Measurements from ENCODE around the gene C3orf38. TPM values are rescaled to one million over a fixed set of nuclear protein-coding genes. Genes with fewer than 3 reads are reported as not detected.
"Not testable (repeated sequence)": the region's sequence is repeated elsewhere in the genome, so short reads cannot be mapped to it uniquely, and the experiment has no call there.

The C3orf38 gene
- 10 to 100 TPM; 32.6 to 36.5 TPM for total RNA-seq

DNA sequence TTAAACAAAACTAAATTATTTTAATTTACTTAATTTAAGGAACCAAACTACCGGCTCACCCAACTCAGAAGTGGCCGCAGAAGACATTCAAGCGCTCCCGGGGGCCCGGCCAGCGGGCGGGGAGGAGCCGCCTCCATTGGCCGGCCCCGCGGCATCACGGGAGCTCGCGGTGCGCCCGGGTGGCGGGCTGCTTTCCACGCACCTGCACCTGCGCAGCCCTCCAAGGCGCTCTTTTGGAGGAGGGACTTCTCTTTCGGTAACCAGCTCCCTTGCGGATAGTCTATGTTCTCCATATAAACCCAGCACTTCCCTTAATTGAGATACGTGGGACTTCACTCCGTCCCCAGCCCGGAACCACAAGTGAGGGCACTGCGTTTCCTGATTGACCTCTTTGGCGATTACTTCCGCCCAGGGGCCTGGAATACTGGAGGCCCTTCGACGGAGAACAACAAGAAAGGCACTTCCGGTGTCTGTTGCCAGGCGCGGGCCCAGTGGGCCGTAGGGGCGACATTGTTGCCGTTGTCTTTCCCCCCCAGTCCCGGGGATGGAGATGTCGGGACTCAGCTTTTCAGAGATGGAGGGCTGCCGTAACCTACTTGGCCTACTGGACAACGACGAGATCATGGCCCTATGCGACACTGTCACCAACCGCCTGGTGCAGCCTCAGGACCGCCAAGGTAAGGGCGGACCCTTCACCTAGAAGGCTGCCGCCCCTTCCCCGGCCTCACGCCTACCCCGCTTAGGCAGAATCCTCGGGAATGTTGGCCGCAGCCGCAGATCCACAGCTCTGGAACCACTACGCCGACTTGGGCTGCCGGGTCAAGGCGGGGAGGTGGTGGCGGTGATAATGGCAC is at the start of gene C3orf38:
TSS of gene C3orf38 (plus strand) at position 451 of the 854 bp plus-strand sequence. CDS start at position 545, 94 bp downstream.
- no peaks in the 10 kb centered on the region for H3K9me3 Mint-ChIP-seq
- H3K4me3 Mint-ChIP-seq = peak within 1 kb of the TSS; percentile 96
- H3K27me3 Mint-ChIP-seq = no peaks in the 10 kb centered on the region
- peak; percentile 86 for DNase-seq
- ChIA-PET POLR2A (interaction anchor here (0.6 to 4.6 kb wide), 23 partner anchors 10 to 378 kb away, joined by 3 to 130 read pairs (median 4); partner anchors contain the start of genes CGGBP1 and ZNF654), CTCF (interaction anchor here (0.8 to 3.6 kb wide), 10 partner anchors 16 to 148 kb away, joined by 3 to 12 read pairs (median 5); partner anchors contain the start of genes CGGBP1 and ZNF654)
- H3K36me3 Mint-ChIP-seq (ENCODE audit: low read depth) = peaks cover 28% of the 10 kb centered on the region
- H3K27ac Mint-ChIP-seq = peak within 1 kb of the TSS; percentile 97
- H3K4me1 Mint-ChIP-seq = peaks cover 44% of the 10 kb centered on the region

DNA sequence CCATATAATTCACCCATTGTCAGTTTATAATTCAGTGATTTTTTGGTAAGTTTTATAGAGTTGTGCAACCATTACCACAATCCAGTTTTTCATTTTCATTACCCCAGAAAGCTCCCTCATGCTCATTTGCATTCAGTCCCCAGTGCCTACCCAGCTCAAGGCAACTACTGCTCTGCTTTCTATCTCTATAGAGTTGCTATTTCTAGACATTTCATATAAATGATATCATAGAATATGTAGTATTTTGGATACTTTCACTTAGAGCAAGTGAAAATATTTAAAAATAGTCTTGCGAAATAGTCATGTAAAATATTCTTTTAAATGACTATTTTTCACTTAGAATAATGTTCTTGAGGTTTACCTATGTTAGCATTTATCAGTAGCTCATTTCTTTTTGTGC is 48.6 kb upstream of the C3orf38 start:
- peaks cover 14% of the 10 kb centered on the region for H3K4me1 Mint-ChIP-seq
- peaks cover 20% of the 10 kb centered on the region for H3K9me3 Mint-ChIP-seq
- CTCF ChIA-PET = interaction anchor here (2.1 kb wide), 1 partner anchor 12 kb away, joined by 9 read pairs; no protein-coding TSS in a partner anchor
- peaks cover 52% of the 10 kb centered on the region for H3K36me3 Mint-ChIP-seq (ENCODE audit: low read depth)
- H3K4me3 Mint-ChIP-seq = no peak overlapping the region
- no peaks in the 10 kb centered on the region for H3K27me3 Mint-ChIP-seq
- no peak for DNase-seq
- H3K27ac Mint-ChIP-seq = no peak overlapping the region
- POLR2A ChIA-PET = interaction anchor here (0.6 to 1.4 kb wide), 2 partner anchors 11 to 49 kb away, joined by 3 to 5 read pairs; no protein-coding TSS in a partner anchor

DNA sequence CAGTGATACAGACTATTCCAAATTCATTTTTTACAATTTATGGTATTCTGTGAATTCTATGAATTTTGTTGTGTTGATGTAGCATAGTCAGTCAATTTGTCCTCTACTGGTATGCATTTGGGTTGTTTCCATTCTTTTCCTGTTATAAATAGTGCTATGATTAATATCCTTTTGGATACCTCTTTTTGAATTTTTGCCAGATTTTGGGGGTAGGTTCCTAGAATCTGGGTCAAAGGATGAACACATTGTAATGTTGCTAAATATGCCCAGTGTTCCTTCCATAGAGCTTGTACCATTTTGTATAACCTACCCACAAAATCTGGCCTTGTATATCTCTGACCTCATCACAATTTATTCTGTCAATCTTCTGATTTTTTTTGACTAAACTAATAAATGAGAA is 44.4 kb upstream of the C3orf38 start:
- Mint-ChIP-seq H3K4me3 (no peak overlapping the region), H3K9me3 (peaks cover 3% of the 10 kb centered on the region), H3K36me3 (ENCODE audit: low read depth) (peaks cover 27% of the 10 kb centered on the region), H3K4me1 (peaks cover 12% of the 10 kb centered on the region), H3K27me3 (no peaks in the 10 kb centered on the region), H3K27ac (no peak overlapping the region)
- ChIA-PET CTCF (interaction anchor here (1.0 kb wide), 1 partner anchor 8 kb away, joined by 3 read pairs; no protein-coding TSS in a partner anchor), POLR2A (interaction anchor here (1.1 to 1.3 kb wide), 2 partner anchors 10 to 47 kb away, joined by 3 read pairs; partner anchors contain the start of gene CGGBP1)
- no peak for DNase-seq

DNA sequence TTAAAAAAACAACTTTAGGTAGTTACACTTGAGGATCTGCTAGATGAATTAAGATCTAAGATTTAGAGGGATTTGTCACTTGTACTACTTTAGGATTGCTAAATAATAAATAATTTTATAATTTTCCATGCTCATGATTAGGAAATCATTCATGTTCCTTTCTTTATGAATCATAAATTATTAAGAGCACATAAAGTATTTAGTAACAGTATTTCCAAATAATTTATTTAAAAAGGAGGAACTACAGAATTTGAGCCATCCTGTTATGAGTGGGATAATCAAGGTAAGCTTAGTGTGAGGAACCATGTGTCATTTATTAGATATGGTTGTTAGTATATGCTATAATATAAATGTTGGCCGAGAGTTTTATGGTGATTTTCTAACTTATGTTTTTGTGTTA is 37.5 kb upstream of the C3orf38 start:
- no peak overlapping the region for H3K4me3 Mint-ChIP-seq
- POLR2A ChIA-PET = interaction anchor here (2.0 kb wide), 1 partner anchor 54 kb away, joined by 4 read pairs; the partner anchor contains the start of genes CGGBP1 and ZNF654
- no peak for DNase-seq
- H3K4me1 Mint-ChIP-seq = peaks cover 19% of the 10 kb centered on the region
- H3K36me3 Mint-ChIP-seq (ENCODE audit: low read depth) = peaks cover 26% of the 10 kb centered on the region
- H3K27me3 Mint-ChIP-seq = no peaks in the 10 kb centered on the region
- H3K27ac Mint-ChIP-seq = no peak overlapping the region
- CTCF ChIA-PET = interaction anchor here (0.8 to 2.7 kb wide), 5 partner anchors 11 to 341 kb away, joined by 4 to 17 read pairs (median 6); no protein-coding TSS in a partner anchor
- H3K9me3 Mint-ChIP-seq = no peaks in the 10 kb centered on the region

DNA sequence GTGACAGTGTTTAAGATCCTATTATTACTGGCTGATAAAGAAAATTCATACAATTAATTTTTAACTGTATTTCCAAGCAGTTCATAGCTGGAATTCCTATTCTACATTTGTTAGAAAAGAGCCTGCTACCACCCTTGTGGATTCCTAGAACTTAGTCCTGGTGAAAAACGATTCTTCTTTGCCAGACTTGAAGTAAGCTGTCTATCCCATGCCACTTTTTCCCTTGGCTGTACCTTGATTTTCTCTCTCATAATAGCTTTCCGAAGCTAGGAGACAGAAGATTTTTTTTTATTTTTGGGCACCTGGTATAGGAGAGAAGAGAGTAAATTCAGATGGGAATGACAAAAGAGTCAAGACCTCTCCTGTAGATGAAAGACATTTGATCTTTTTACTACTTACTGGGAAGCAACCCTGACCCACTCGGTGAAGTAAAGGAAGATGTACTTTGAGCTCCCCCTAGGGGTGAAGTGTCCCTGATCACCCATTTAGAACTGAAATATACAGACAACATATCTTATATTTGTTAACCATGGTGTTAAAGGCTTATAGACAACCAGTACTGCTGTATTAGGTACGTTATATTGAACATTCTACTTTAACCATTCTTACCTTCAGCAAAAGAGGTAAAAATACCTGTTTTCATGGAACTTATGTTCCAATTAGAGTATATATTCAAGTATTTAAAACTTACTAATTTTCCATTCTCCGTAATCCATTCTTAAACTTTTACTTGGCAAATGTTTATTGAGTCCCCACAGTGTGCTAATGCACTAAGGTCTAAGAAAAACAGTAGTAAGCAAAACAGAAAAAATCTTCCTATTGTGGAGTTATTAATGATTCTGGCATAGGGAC is 36.2 kb upstream of the C3orf38 start:
- no peak overlapping the region for H3K4me3 Mint-ChIP-seq
- peaks cover 5% of the 10 kb centered on the region for H3K9me3 Mint-ChIP-seq
- peaks cover 29% of the 10 kb centered on the region for H3K4me1 Mint-ChIP-seq
- ChIA-PET POLR2A (interaction anchor here (0.8 to 2.0 kb wide), 4 partner anchors 16 to 55 kb away, joined by 3 to 4 read pairs (median 4); partner anchors contain the start of genes C3orf38, CGGBP1 and ZNF654), CTCF (interaction anchor here (0.7 to 2.7 kb wide), 22 partner anchors 9 to 342 kb away, joined by 3 to 17 read pairs (median 5); partner anchors contain the start of genes C3orf38, CGGBP1 and ZNF654)
- no peak overlapping the region for H3K27ac Mint-ChIP-seq
- DNase-seq = peak; percentile 55
- H3K36me3 Mint-ChIP-seq (ENCODE audit: low read depth) = peaks cover 38% of the 10 kb centered on the region
- no peaks in the 10 kb centered on the region for H3K27me3 Mint-ChIP-seq

DNA sequence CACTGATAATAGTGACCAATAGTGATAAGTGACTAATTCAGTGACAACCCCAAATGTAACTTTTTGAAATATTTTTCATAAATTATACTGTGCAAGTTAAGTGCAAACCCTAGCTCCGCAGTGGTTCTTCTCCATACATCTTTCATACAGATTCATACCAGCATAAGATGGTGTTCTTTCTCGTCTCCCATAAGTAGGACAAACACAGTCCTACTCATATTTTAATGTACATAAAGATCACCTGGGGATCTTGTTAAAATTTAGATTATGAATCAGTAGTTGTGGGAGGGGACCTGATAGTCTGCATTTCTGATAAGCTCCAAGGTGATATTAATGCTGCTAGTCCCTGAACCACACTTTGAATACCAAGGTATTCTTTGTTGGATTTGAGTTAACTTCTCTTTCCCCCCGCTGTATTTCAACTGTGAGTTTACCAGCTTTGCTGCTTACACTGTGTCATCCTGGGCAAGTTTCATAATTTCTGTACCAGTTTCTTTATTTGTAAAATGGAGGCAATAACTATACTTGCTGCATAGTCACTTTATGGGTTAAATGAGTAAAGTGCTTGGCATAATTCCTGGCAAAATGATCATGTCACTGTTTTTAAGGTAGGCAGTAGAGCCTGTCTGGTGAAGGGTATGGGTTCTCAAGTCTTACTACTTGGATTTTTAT is 34.7 kb upstream of the C3orf38 start:
- POLR2A ChIA-PET = interaction anchor here (0.7 to 1.3 kb wide), 2 partner anchors 10 to 56 kb away, joined by 3 read pairs; partner anchors contain the start of gene CGGBP1
- Mint-ChIP-seq H3K4me1 (peaks cover 28% of the 10 kb centered on the region), H3K36me3 (ENCODE audit: low read depth) (peaks cover 40% of the 10 kb centered on the region), H3K9me3 (peaks cover 5% of the 10 kb centered on the region), H3K4me3 (no peak overlapping the region), H3K27ac (no peak overlapping the region), H3K27me3 (no peaks in the 10 kb centered on the region)
- CTCF ChIA-PET = interaction anchor here (0.6 to 1.2 kb wide), 2 partner anchors 9 to 41 kb away, joined by 3 read pairs; no protein-coding TSS in a partner anchor
- no peak for DNase-seq

DNA sequence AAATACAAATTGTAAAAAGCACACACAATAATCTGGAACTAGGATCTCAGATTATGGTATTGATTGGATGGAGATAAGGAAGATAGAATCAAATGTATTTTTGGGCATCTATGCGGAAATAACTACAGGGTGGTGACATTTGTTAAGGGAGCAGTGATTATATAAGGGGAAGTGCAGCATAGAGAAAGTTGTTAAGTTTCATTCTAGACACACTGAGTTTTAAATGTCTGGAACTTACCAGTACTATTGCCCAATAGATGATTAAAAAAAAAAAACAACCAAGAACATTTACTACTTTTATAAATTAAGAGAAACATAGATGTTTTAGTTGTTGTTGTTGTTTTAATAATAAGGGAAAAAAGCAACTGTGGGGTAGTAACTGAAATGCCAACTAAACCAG is 32.1 kb upstream of the C3orf38 start:
- Mint-ChIP-seq H3K9me3 (peaks cover 5% of the 10 kb centered on the region), H3K27me3 (no peaks in the 10 kb centered on the region), H3K36me3 (ENCODE audit: low read depth) (peaks cover 48% of the 10 kb centered on the region), H3K27ac (no peak overlapping the region), H3K4me3 (no peak overlapping the region), H3K4me1 (peaks cover 28% of the 10 kb centered on the region)
- ChIA-PET CTCF (no interaction called here), POLR2A (no interaction called here)
- no peak for DNase-seq

DNA sequence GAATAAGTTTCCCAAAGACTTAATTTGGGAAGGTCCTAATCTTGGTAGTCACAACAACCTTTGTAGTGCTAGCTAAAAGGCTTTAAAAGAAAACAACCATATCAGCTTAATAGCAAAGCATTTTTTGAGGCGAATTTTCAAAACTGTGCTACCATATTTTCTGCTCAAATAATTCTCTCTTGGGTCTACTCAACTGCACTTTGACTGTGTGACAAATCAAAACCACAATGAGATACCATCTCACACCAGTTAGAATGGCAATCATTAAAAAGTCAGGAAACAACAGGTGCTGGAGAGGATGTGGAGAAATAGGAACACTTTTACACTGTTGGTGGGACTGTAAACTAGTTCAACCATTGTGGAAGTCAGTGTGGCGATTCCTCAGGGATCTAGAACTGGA is 31.2 kb upstream of the C3orf38 start:
- Mint-ChIP-seq H3K4me1 (peaks cover 26% of the 10 kb centered on the region), H3K36me3 (ENCODE audit: low read depth) (peaks cover 48% of the 10 kb centered on the region)
- POLR2A ChIA-PET, H3K4me3 Mint-ChIP-seq, DNase-seq, CTCF ChIA-PET, H3K9me3 Mint-ChIP-seq, H3K27me3 Mint-ChIP-seq, H3K27ac Mint-ChIP-seq: not testable (repeated sequence)

DNA sequence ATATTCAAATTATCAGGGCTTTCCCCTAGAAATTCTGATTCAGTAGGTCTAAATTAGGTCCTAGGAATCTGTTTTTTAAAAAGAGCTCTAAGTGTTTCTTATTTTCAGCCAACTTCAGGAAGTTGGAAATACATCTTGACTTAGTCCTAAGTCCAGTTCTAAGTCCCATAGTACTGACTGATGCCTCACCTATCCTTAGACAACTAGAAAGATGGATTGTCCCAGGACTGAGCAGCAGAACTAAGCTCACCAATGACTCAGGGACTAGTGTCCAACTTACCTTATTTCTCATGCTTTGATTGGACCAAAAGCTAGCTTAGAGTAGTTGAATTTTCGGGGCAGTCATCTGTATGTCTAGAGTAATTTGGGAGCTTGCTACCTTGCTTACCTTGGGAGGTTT is 26.2 kb upstream of the C3orf38 start:
- peaks cover 2% of the 10 kb centered on the region for H3K4me1 Mint-ChIP-seq

DNA sequence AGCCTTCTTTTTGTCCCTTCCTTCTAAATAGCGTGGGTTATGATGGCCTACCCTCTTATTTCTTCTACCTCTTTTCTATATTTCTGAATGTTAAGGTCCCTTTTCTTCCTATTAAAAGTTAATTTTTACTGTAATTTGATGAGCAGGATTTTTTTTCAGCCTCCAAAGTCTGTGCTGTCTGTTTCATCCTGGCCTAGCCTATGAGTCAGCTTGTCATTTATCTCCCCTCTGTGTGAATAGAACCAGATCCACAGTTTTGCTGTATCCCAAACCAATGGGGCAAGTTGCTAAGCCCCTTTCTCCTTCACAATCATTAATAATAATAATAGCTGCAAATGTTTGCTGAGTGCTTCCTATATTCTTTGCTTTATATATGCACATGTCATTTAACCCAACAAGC is 18.1 kb upstream of the C3orf38 start:
- POLR2A ChIA-PET = interaction anchor here (1.1 to 4.1 kb wide), 2 partner anchors 18 to 73 kb away, joined by 3 to 20 read pairs; partner anchors contain the start of genes C3orf38, CGGBP1 and ZNF654
- CTCF ChIA-PET = interaction anchor here (1.8 kb wide), 1 partner anchor 19 kb away, joined by 6 read pairs; no protein-coding TSS in a partner anchor
- Mint-ChIP-seq H3K9me3 (no peaks in the 10 kb centered on the region), H3K4me3 (no peak overlapping the region), H3K4me1 (peaks cover 2% of the 10 kb centered on the region), H3K36me3 (ENCODE audit: low read depth) (peaks cover 34% of the 10 kb centered on the region), H3K27ac (no peak overlapping the region), H3K27me3 (no peaks in the 10 kb centered on the region)
- DNase-seq = no peak

More for the DNA sequence above, 26.2 kb upstream of the C3orf38 start:
- Mint-ChIP-seq H3K9me3 (no peaks in the 10 kb centered on the region), H3K27me3 (no peaks in the 10 kb centered on the region), H3K4me3 (no peak overlapping the region), H3K36me3 (ENCODE audit: low read depth) (peaks cover 15% of the 10 kb centered on the region), H3K27ac (no peak overlapping the region)
- ChIA-PET CTCF (interaction anchor here (2.4 kb wide), 1 partner anchor 10 kb away, joined by 13 read pairs; no protein-coding TSS in a partner anchor), POLR2A (interaction anchor here (2.1 kb wide), 1 partner anchor 26 kb away, joined by 9 read pairs; the partner anchor contains the start of gene C3orf38)
- DNase-seq = no peak

DNA sequence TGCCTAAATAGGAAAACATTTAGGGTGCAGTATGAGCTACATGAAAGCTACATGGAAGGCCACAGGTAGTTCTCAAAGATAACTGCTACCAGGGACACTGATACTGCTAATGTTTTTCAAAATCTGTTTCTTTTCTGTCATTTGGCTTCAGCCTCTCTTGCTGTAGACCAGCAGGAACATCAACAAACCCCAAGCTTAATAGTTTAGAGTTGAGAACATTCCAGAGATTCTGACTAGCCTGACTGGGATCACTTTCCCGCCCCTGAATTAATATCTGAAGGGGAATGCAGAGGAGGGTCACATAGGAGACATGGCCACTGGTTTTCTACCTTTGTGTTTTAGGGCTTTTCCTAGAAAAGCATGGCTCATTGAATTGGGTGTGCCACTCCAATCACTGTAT is 16.9 kb upstream of the C3orf38 start:
- Mint-ChIP-seq H3K27me3 (no peaks in the 10 kb centered on the region), H3K4me3 (no peak overlapping the region), H3K27ac (no peak overlapping the region), H3K9me3 (no peaks in the 10 kb centered on the region), H3K36me3 (ENCODE audit: low read depth) (peaks cover 36% of the 10 kb centered on the region), H3K4me1 (peaks cover 2% of the 10 kb centered on the region)
- DNase-seq = no peak
- ChIA-PET POLR2A (interaction anchor here (0.7 to 4.1 kb wide), 2 partner anchors 17 to 39 kb away, joined by 3 to 20 read pairs; partner anchors contain the start of gene C3orf38), CTCF (interaction anchor here (1.8 to 2.1 kb wide), 2 partner anchors 16 to 20 kb away, joined by 6 read pairs; partner anchors contain the start of gene C3orf38)
